Measurements from ENCODE around the gene PER3. TPM values are rescaled to one million over a fixed set of nuclear protein-coding genes. Genes with fewer than 3 reads are reported as not detected.

The PER3 gene
- total RNA-seq, 3 donors from 2014 or later (not counting 1 experiment from before 2014, with no cell fraction given), result 9.1 to 20.8 (median 19.2) TPM

GRCh38 chr1:7826363-7826762 is 42.3 kb downstream of the PER3 start:
- 90% methylated on average over 5 of the region's 7 CpGs for WGBS (ENCODE audit: insufficient coverage)
- peak overlapping the region; percentile 89 to 92 for H3K27ac Mint-ChIP-seq
- peak overlapping the region; percentile 95 for H3K4me3 Mint-ChIP-seq

GRCh38 chr1:7827126-7827955 is 43.2 kb downstream of the PER3 start:
- 83% methylated on average over 39 of the region's 39 CpGs for WGBS (ENCODE audit: insufficient coverage)
- Mint-ChIP-seq H3K27me3 (ENCODE audit: low read depth in 2 of 2) (no peaks in the 10 kb centered on the region), H3K27ac (peak overlapping the region; percentile 89 to 92), H3K9me3 (no peaks in the 10 kb centered on the region), H3K4me3 (peak overlapping the region; percentile 95), H3K36me3 (peaks cover 20% of the 10 kb centered on the region), H3K4me1 (peaks cover 19 to 21% of the 10 kb centered on the region in 2 donors)
- TF ChIP-seq CTCF (IDR thresholded peaks at IDR 0.05), result no peak
- intact Hi-C loops (cut with micrococcal nuclease), result no loop called here
- H3K27me3 ChIP-seq (ENCODE audit: control insufficient read depth, insufficient read depth, low read length), result no peaks in the 10 kb centered on the region
- ATAC-seq (peak in 2 of 3 donors; percentile 86 to 92), DNase-seq (peak; percentile 39 to 68)
- no peaks in the 10 kb centered on the region for H3K9me3 ChIP-seq (ENCODE audit: control insufficient read depth, insufficient read depth, low read length)
- peak overlapping the region; percentile 45 for H3K4me3 ChIP-seq (ENCODE audit: low read length)
- peaks cover 13% of the 10 kb centered on the region for H3K4me1 ChIP-seq (ENCODE audit: control insufficient read depth, insufficient read depth, low read length)
- H3K27ac ChIP-seq (ENCODE audit: low read length), result peak overlapping the region; percentile 52
- peaks cover 16% of the 10 kb centered on the region for H3K36me3 ChIP-seq (ENCODE audit: control insufficient read depth, insufficient read depth, low read length)

More at GRCh38 chr1:7826363-7826762, 42.3 kb downstream of the PER3 start:
- intact Hi-C loops (cut with micrococcal nuclease), result no loop called here
- Histone ChIP-seq H3K9me3 (ENCODE audit: control insufficient read depth, insufficient read depth, low read length) (no peaks in the 10 kb centered on the region), H3K4me3 (ENCODE audit: low read length) (no peak overlapping the region), H3K27ac (ENCODE audit: low read length) (no peak overlapping the region), H3K4me1 (ENCODE audit: control insufficient read depth, insufficient read depth, low read length) (peaks cover 13% of the 10 kb centered on the region), H3K36me3 (ENCODE audit: control insufficient read depth, insufficient read depth, low read length) (peaks cover 17% of the 10 kb centered on the region), H3K27me3 (ENCODE audit: control insufficient read depth, insufficient read depth, low read length) (no peaks in the 10 kb centered on the region)
- ATAC-seq (no peak), DNase-seq (no peak)
- H3K27me3 Mint-ChIP-seq (ENCODE audit: low read depth in 2 of 2), result no peaks in the 10 kb centered on the region
- H3K9me3 Mint-ChIP-seq, result no peaks in the 10 kb centered on the region
- no peak for TF ChIP-seq CTCF (IDR thresholded peaks at IDR 0.05)
- H3K4me1 Mint-ChIP-seq, result peaks cover 16 to 19% of the 10 kb centered on the region in 2 donors
- peaks cover 14% of the 10 kb centered on the region for H3K36me3 Mint-ChIP-seq

GRCh38 chr1:7831458-7831857 is 47.4 kb downstream of the PER3 start:
- intact Hi-C loops (cut with micrococcal nuclease), result no loop called here
- peaks cover 11% of the 10 kb centered on the region for H3K4me1 ChIP-seq (ENCODE audit: control insufficient read depth, insufficient read depth, low read length)
- Mint-ChIP-seq H3K4me3 (no peak overlapping the region), H3K36me3 (peaks cover 29% of the 10 kb centered on the region), H3K9me3 (no peaks in the 10 kb centered on the region), H3K4me1 (peaks cover 19% of the 10 kb centered on the region in 2 donors), H3K27me3 (ENCODE audit: low read depth in 2 of 2) (no peaks in the 10 kb centered on the region), H3K27ac (no peak overlapping the region)
- no peak overlapping the region for H3K27ac ChIP-seq (ENCODE audit: low read length)
- WGBS (ENCODE audit: insufficient coverage), result 0% methylated on average over 1 of the region's 3 CpGs
- no peak for TF ChIP-seq CTCF (IDR thresholded peaks at IDR 0.05)
- ATAC-seq, result no peak
- H3K9me3 ChIP-seq (ENCODE audit: control insufficient read depth, insufficient read depth, low read length), result no peaks in the 10 kb centered on the region
- peaks cover 21% of the 10 kb centered on the region for H3K36me3 ChIP-seq (ENCODE audit: control insufficient read depth, insufficient read depth, low read length)
- no peaks in the 10 kb centered on the region for H3K27me3 ChIP-seq (ENCODE audit: control insufficient read depth, insufficient read depth, low read length)
- H3K4me3 ChIP-seq (ENCODE audit: low read length), result no peak overlapping the region
- DNase-seq, result no peak

All from natural killer cell (primary cell).